H1 (cell line): ENCODE results near the gene RPRD2. TPM values are rescaled to one million over a fixed set of nuclear protein-coding genes. Genes with fewer than 3 reads are reported as not detected.
A peak's percentile ranks its signal among the peaks of the same experiment; 100 is the strongest.

Experiments
- CTCF ChIA-PET: fragments of 300-600 bp; sonication (Branson Sonifier 250); formaldehyde crosslinking; loops from one replicate; lab custom pipeline; 2021; ENCODE audit not compliant: partially characterized antibody; lab: Charles Lee
- POLR2A ChIA-PET: fragments of 300-600 bp; sonication (Branson Sonifier 250); formaldehyde crosslinking; loops from one replicate; lab custom pipeline; 2021; ENCODE audit warnings: inconsistent platforms; ENCODE audit not compliant: partially characterized antibody; lab: Charles Lee
- DNase-seq, 2 experiments: peaks; one replicate each; pipeline versions ENCODE4 v3.0.0 to v3.0.0-alpha.2; 2010 to 2022; ENCODE audit warnings: low spot score in 2 of 2, low read depth in 1 of 2, mixed read lengths in 1 of 2
- FAIRE-seq: peaks from 2 replicates; lab custom pipeline; 2011; peaks lifted over from hg19 to GRCh38; lab: Jason Lieb, UNC
- H2AFZ ChIP-seq: 2 replicates; pipeline ENCODE4 v1.8.1; 2012; ENCODE audit warnings: low read length, inconsistent platforms
- H2AK5ac ChIP-seq: 2 replicates; pipeline ENCODE4 v1.6.1; 2013; ENCODE audit warnings: low read depth, low read length
- H2BK120ac ChIP-seq: replicated peaks from 2 replicates; pipeline ENCODE3; 2013; ENCODE audit warnings: low read depth, low read length, inconsistent platforms
- H2BK12ac ChIP-seq: 2 replicates; pipeline ENCODE4 v1.6.1; 2013; ENCODE audit warnings: low read depth, low read length
- H2BK15ac ChIP-seq: 2 replicates; pipeline ENCODE4 v1.6.1; 2013; ENCODE audit warnings: low read length
- H2BK20ac ChIP-seq: 2 replicates; pipeline ENCODE4 v1.6.1; 2013; ENCODE audit warnings: low read length
- H2BK5ac ChIP-seq: 2 replicates; pipeline ENCODE4 v1.6.1; 2013; ENCODE audit warnings: low read depth, low read length
- H3K14ac ChIP-seq: 2 replicates; pipeline ENCODE4 v1.6.1; 2013; ENCODE audit warnings: inconsistent platforms; ENCODE audit not compliant: insufficient read length
- H3K18ac ChIP-seq: 2 replicates; pipeline ENCODE4 v1.6.1; 2013; ENCODE audit warnings: low read length; ENCODE audit errors: extremely low read depth
- H3K23ac ChIP-seq: 2 replicates; pipeline ENCODE4 v1.6.1; 2013; ENCODE audit warnings: inconsistent platforms; ENCODE audit not compliant: insufficient read length
- H3K23me2 ChIP-seq: 2 replicates; pipeline ENCODE4 v1.6.1; 2013; ENCODE audit warnings: low read depth, low read length
- H3K27ac ChIP-seq: 2 replicates; pipeline ENCODE4 v1.6.1; 2011; ENCODE audit warnings: low read depth, low read length, inconsistent platforms
- H3K27me3 ChIP-seq, 4 experiments: replicated peaks in 1 of 4; 1 replicate in 1 of 4; 2 replicates in 3 of 4; pipeline versions ENCODE4 v1.6.1 to v1.8.1; 2011 to 2013; ENCODE audit warnings: low read length in 3 of 4, mild to moderate bottlenecking in 3 of 4, inconsistent platforms in 2 of 4, mixed read lengths in 2 of 4, moderate library complexity in 1 of 4; ENCODE audit not compliant: control insufficient read depth in 3 of 4, insufficient read depth in 3 of 4; ENCODE audit errors: extremely low read depth in 1 of 4
- H3K36me3 ChIP-seq, 4 experiments: 2 replicates each; pipeline versions ENCODE4 v1.6.1 to v1.8.1; 2011 to 2013; ENCODE audit warnings: mild to moderate bottlenecking in 4 of 4, low read length in 3 of 4, moderate library complexity in 2 of 4, control low read depth in 1 of 4, inconsistent platforms in 1 of 4; ENCODE audit not compliant: insufficient read depth in 4 of 4, control insufficient read depth in 2 of 4
- H3K4ac ChIP-seq: replicated peaks from 2 replicates; pipeline ENCODE3; 2013; ENCODE audit warnings: low read length, low read depth, mixed read lengths, inconsistent platforms; ENCODE audit not compliant: insufficient read length
- H3K4me1 ChIP-seq, 4 experiments: replicated peaks in 1 of 4; 1 replicate in 1 of 4; 2 replicates in 3 of 4; pipeline versions ENCODE4 v1.6.1 to v1.8.1; 2011 to 2013; ENCODE audit warnings: low read length in 3 of 4, inconsistent platforms in 2 of 4, mixed read lengths in 1 of 4; ENCODE audit not compliant: insufficient read depth in 4 of 4, control insufficient read depth in 3 of 4
- H3K4me2 ChIP-seq, 2 experiments: 2 replicates each; pipeline versions ENCODE4 v1.6.1 to v1.8.1; 2011 to 2013; ENCODE audit warnings: low read depth in 2 of 2, low read length in 2 of 2, control low read depth in 1 of 2, inconsistent platforms in 1 of 2, mild to moderate bottlenecking in 1 of 2; ENCODE audit not compliant: insufficient read depth in 1 of 2
- H3K4me3 ChIP-seq, 4 experiments: fragments of 200-600, 300-600 bp in 1 of 4; sonication (generic), shearing (Covaris generic), sonication (Bioruptor Twin) in 1 of 4; 2 replicates each; pipeline versions ENCODE4 v1.5.1 to v1.8.1; 2011 to 2016; ENCODE audit warnings: low read length in 4 of 4, low read depth in 3 of 4, control low read depth in 2 of 4, inconsistent platforms in 2 of 4, mild to moderate bottlenecking in 2 of 4, mixed read lengths in 1 of 4, moderate library complexity in 1 of 4; ENCODE audit not compliant: insufficient read depth in 2 of 4; ENCODE audit errors: extremely low read depth in 1 of 4
- H3K56ac ChIP-seq: replicated peaks from 2 replicates; pipeline ENCODE3; 2013; ENCODE audit warnings: low read depth, mild to moderate bottlenecking, mixed read lengths, low read length, inconsistent platforms; ENCODE audit not compliant: insufficient read length
- H3K79me1 ChIP-seq: 2 replicates; pipeline ENCODE4 v1.6.1; 2013; ENCODE audit warnings: low read depth, low read length, control low read depth
- H3K79me2 ChIP-seq, 2 experiments: 2 replicates each; pipeline versions ENCODE4 v1.6.1 to v1.8.1; 2012 to 2013; ENCODE audit warnings: low read length in 2 of 2, mild to moderate bottlenecking in 2 of 2, inconsistent platforms in 1 of 2; ENCODE audit not compliant: insufficient read depth in 2 of 2, control insufficient read depth in 1 of 2
- H3K9ac ChIP-seq, 4 experiments: replicated peaks in 1 of 4; 1 replicate in 1 of 4; 2 replicates in 3 of 4; pipeline versions ENCODE4 v1.6.1 to v1.8.1; 2011 to 2013; ENCODE audit warnings: low read depth in 3 of 4, low read length in 3 of 4, control low read depth in 2 of 4, mild to moderate bottlenecking in 2 of 4, moderate library complexity in 2 of 4, inconsistent platforms in 1 of 4; ENCODE audit errors: extremely low read depth in 1 of 4
- H3K9me3 ChIP-seq, 2 experiments: 2 replicates each; pipeline versions ENCODE4 v1.6.1 to v1.8.1; 2012 to 2013; ENCODE audit warnings: mild to moderate bottlenecking in 2 of 2, moderate library complexity in 2 of 2, control low read depth in 1 of 2, inconsistent platforms in 1 of 2, low read depth in 1 of 2, low read length in 1 of 2, mixed read lengths in 1 of 2; ENCODE audit not compliant: insufficient read depth in 2 of 2
- H4K20me1 ChIP-seq, 2 experiments: replicated peaks in 1 of 2; 2 replicates each; pipeline versions ENCODE3 to v1.8.1; 2011 to 2013; ENCODE audit warnings: inconsistent platforms in 2 of 2, low read length in 2 of 2, mild to moderate bottlenecking in 1 of 2; ENCODE audit not compliant: insufficient read depth in 2 of 2, control insufficient read depth in 1 of 2
- H4K5ac ChIP-seq: 2 replicates; pipeline ENCODE4 v1.6.1; 2013; ENCODE audit warnings: low read length, low read depth, mixed read lengths, inconsistent platforms; ENCODE audit not compliant: insufficient read length
- H4K8ac ChIP-seq: 2 replicates; pipeline ENCODE4 v1.8.0; 2013; ENCODE audit warnings: mild to moderate bottlenecking, moderate library complexity, low read length, inconsistent platforms; ENCODE audit not compliant: insufficient read depth; ENCODE audit errors: extremely low read depth
- H4K91ac ChIP-seq: replicated peaks from 2 replicates; pipeline ENCODE3; 2013; ENCODE audit warnings: low read length, mixed read lengths, inconsistent platforms; ENCODE audit not compliant: insufficient read length
- KDM1A ChIP-seq: fragments of 200-600, 300-600 bp; sonication (generic); IDR thresholded peaks from 2 replicates; pipeline ENCODE4 v1.7.1; 2016; ENCODE audit warnings: mild to moderate bottlenecking, low read length, borderline replicate concordance
- KDM4A ChIP-seq: IDR thresholded peaks from one replicate; pipeline ENCODE4 v1.7.1; 2012; ENCODE audit warnings: low read depth, mild to moderate bottlenecking, moderate library complexity, low read length, inconsistent platforms; ENCODE audit not compliant: severe bottlenecking
- NANOG ChIP-seq: IDR thresholded peaks from 2 replicates; pipeline ENCODE4 v1.6.1; 2011; ENCODE audit warnings: low read length, low read depth, mild to moderate bottlenecking, inconsistent platforms; ENCODE audit not compliant: insufficient read depth, poor library complexity, severe bottlenecking
- NRF1 ChIP-seq: IDR thresholded peaks from 2 replicates; pipeline ENCODE4 v1.6.1; 2011; ENCODE audit warnings: mild to moderate bottlenecking, low read depth, low read length, improper control_type of control experiment
- POLR2AphosphoS5 ChIP-seq: IDR thresholded peaks from 2 replicates; pipeline ENCODE4 v1.6.1; 2011; ENCODE audit warnings: low read depth, low read length
- SP2 ChIP-seq: IDR thresholded peaks from 2 replicates; pipeline ENCODE4 v1.6.1; 2012; ENCODE audit warnings: mild to moderate bottlenecking, low read length, inconsistent platforms
- WGBS, 2 experiments: shearing (Covaris generic) in 1 of 2; methylation state at CpG; one replicate each; pipeline versions ENCODE4 v1.1.6 to v1.1.7; 2013 to 2015; ENCODE audit warnings: low lambda C conversion rate in 2 of 2, mixed read lengths in 2 of 2, inconsistent platforms in 1 of 2, low coverage in 1 of 2, missing lambda C conversion rate in 1 of 2; ENCODE audit not compliant: insufficient replicate concordance in 2 of 2, insufficient coverage in 1 of 2, insufficient read length in 1 of 2; ENCODE audit errors: extremely low coverage in 1 of 2, missing lambda C conversion rate in 1 of 2; 5-methylcytosine and 5-hydroxymethylcytosine counted together
- polyA plus RNA-seq, 7 experiments: library from polyadenylated mRNA; depleted of rRNA in 3 of 7; stranded (reverse) in 5 of 7; unstranded in 2 of 7; fragments of >200 nt in 5 of 7; fragments of 200-250 nt in 2 of 7; gene quantifications; 1 replicate in 5 of 7; 2 replicates in 1 of 7; 4 replicates in 1 of 7; pipeline versions ENCODE4 v1.2.1 to v1.2.3, GENCODE V29; 2011 to 2013; ENCODE audit warnings: missing spikeins in 2 of 7, mixed read lengths in 2 of 7
- total RNA-seq: library from RNA; stranded (reverse); fragmentation: NEBNext Ultra II Directional; extraction: Animal tissue kit (Norgen Biotek cat#: 25700); gene quantifications from 2 replicates; pipeline ENCODE4 v1.2.1, GENCODE V29; 2021

The RPRD2 gene
- total and polyA plus RNA-seq, 2 of the 8 experiments (the other 6 are each of a cell fraction or from before 2014, with no cell fraction given): 14.4 to 32.4 TPM

GRCh38 chr1:150472601-150473200, 108.8 kb downstream of the RPRD2 start:
- TF ChIP-seq POLR2AphosphoS5 (peak; percentile 21; the same call in 1 of the 2 replicates), SP2 (no peak), KDM4A (no peak), NRF1 (no peak), NANOG (no peak), KDM1A (no peak)
- no peak overlapping the region for H2AK5ac ChIP-seq
- no peak overlapping the region for H3K4ac ChIP-seq
- no peaks in the 10 kb centered on the region for H3K9me3 ChIP-seq
- H4K8ac ChIP-seq: no peak overlapping the region
- H2AFZ ChIP-seq: no peak overlapping the region
- H3K4me3 ChIP-seq: no peak overlapping the region
- ChIA-PET POLR2A (no interaction called here), CTCF (interaction anchor here (1.0 to 1.9 kb wide), 2 partner anchors 9 to 191 kb away, joined by 3 to 4 read pairs; no protein-coding TSS in a partner anchor)
- H4K91ac ChIP-seq: no peak overlapping the region
- no peaks in the 10 kb centered on the region for H3K79me2 ChIP-seq
- DNase-seq (peak in 1 of 2 experiments; percentile 47), FAIRE-seq (no peak)
- no peak overlapping the region for H3K27ac ChIP-seq
- no peak overlapping the region for H3K9ac ChIP-seq
- no peak overlapping the region for H3K23ac ChIP-seq
- peaks cover 0 to 2% of the 10 kb centered on the region in 2 experiments for H4K20me1 ChIP-seq
- no peak overlapping the region for H3K56ac ChIP-seq
- H2BK12ac ChIP-seq: no peak overlapping the region
- H4K5ac ChIP-seq: no peak overlapping the region
- H2BK120ac ChIP-seq: no peak overlapping the region
- H2BK15ac ChIP-seq: no peak overlapping the region
- no peaks in the 10 kb centered on the region for H3K23me2 ChIP-seq
- peak overlapping the region in 1 of 2 experiments; percentile 39; a peak in 2 of 4 replicates for H3K4me2 ChIP-seq
- no peaks in the 10 kb centered on the region for H3K79me1 ChIP-seq
- no peaks in the 10 kb centered on the region for H3K27me3 ChIP-seq
- no peak overlapping the region for H3K18ac ChIP-seq
- H2BK5ac ChIP-seq: 0 out of 2 replicates have a peak overlapping the region, but pooled peaks have one; percentile 52
- no peak overlapping the region for H3K14ac ChIP-seq
- no peak overlapping the region for H2BK20ac ChIP-seq
- WGBS, 2 experiments: 90% methylated on average over 9 of the region's 10 CpGs; no CpG with 5 or more reads in 1 of the 2 experiments
- H3K4me1 ChIP-seq: peaks cover 0 to 8% (median 4%) of the 10 kb centered on the region in 4 experiments; a peak in 4 of 7 replicates
- peaks cover 15 to 29% (median 20%) of the 10 kb centered on the region in 4 experiments for H3K36me3 ChIP-seq
